HCT116 (cell line): ENCODE results near the gene C12orf57. TPM values are rescaled to one million over a fixed set of nuclear protein-coding genes. Genes with fewer than 3 reads are reported as not detected.

ENCODE experiments used
- ATAC-seq: fragments of 200-7000 bp; cut with Tn5 transposase; 2 replicates; pipeline ENCODE4 v1.9.1; 2020; ENCODE audit warnings: mild to moderate bottlenecking, moderate library complexity
- BruUV-seq: library from RNA; stranded (reverse); fragments of 400-500 nt; replicated peaks from 2 replicates; lab custom pipeline; 2021; lab: Mats Ljungman, UMichigan
- CTCF ChIA-PET: fragments of 300-600 bp; sonication (Branson Sonifier 250); formaldehyde crosslinking; loops from one replicate; lab custom pipeline; 2021; ENCODE audit warnings: antibody characterized with exemption; lab: Charles Lee
- POLR2A ChIA-PET: fragments of 300-600, 350-600 bp; sonication (Branson Sonifier 250); formaldehyde crosslinking; loops from one replicate; lab custom pipeline; 2021; ENCODE audit warnings: antibody characterized with exemption; lab: Charles Lee
- RAD21 ChIA-PET, 2 experiments: fragments of 300-600 bp; sonication (Branson Sonifier 250); formaldehyde crosslinking; loops; one replicate each; lab custom pipeline; 2023; ENCODE audit warnings: low total read pairs in 2 of 2; ENCODE audit not compliant: uncharacterized antibody in 2 of 2, unreplicated experiment in 2 of 2, low non-redundant PET in 1 of 2; lab: Charles Lee
- DNase-seq: peaks from one replicate; pipeline ENCODE4 v3.0.0-alpha.2; 2010; ENCODE audit warnings: low read depth, low spot score
- H2AFZ ChIP-seq: fragments of 200-600 bp; shearing (Covaris generic), sonication (generic); 2 replicates; pipeline ENCODE4 v1.6.1; 2017; ENCODE audit warnings: low read depth, mixed run types, mixed read lengths, antibody characterized with exemption, low read length; ENCODE audit not compliant: poor library complexity, severe bottlenecking
- H3K27ac ChIP-seq: 2 replicates; pipeline ENCODE4 v1.5.1; 2012; ENCODE audit warnings: low read depth, low read length
- H3K27me3 ChIP-seq: fragments of 200-600 bp; sonication (generic); 2 replicates; pipeline ENCODE4 v1.6.1; 2016; ENCODE audit warnings: mixed run types, low read length, mixed read lengths; ENCODE audit not compliant: insufficient read depth
- H3K36me3 ChIP-seq, 2 experiments: fragments of 200-500 bp in 1 of 2; fragments of 200-600 bp in 1 of 2; sonication (Bioruptor generic) in 1 of 2; sonication (generic) in 1 of 2; 2 replicates each; pipeline versions ENCODE4 v1.5.1 to v1.6.1; 2014 to 2016; ENCODE audit warnings: low read length in 2 of 2, inconsistent platforms in 1 of 2, mixed read lengths in 1 of 2, mixed run types in 1 of 2; ENCODE audit not compliant: insufficient read depth in 2 of 2, control insufficient read depth in 1 of 2
- H3K4me1 ChIP-seq, 2 experiments: fragments of 200-600 bp in 1 of 2; sonication (generic) in 1 of 2; 2 replicates each; pipeline versions ENCODE4 v1.5.1 to v1.6.1; 2012 to 2017; ENCODE audit warnings: low read length in 2 of 2, inconsistent platforms in 1 of 2, mild to moderate bottlenecking in 1 of 2, mixed read lengths in 1 of 2, mixed run types in 1 of 2, moderate library complexity in 1 of 2; ENCODE audit not compliant: insufficient read depth in 2 of 2, control insufficient read depth in 1 of 2
- H3K4me2 ChIP-seq: fragments of 200-600 bp; sonication (generic); 2 replicates; pipeline ENCODE4 v1.6.1; 2017; ENCODE audit warnings: mixed run types, low read length, mixed read lengths
- H3K4me3 ChIP-seq, 2 experiments: fragments of 200-600 bp in 1 of 2; sonication (generic) in 1 of 2; replicated peaks in 1 of 2; 2 replicates each; pipeline ENCODE4 v1.5.1; 2011 to 2016; ENCODE audit warnings: low read length in 2 of 2, control low read depth in 1 of 2, low read depth in 1 of 2, mild to moderate bottlenecking in 1 of 2, mixed read lengths in 1 of 2, mixed run types in 1 of 2
- H3K79me2 ChIP-seq: fragments of 200-600 bp; sonication (generic); 2 replicates; pipeline ENCODE4 v1.6.1; 2017; ENCODE audit warnings: mild to moderate bottlenecking, mixed run types, low read length, moderate library complexity, mixed read lengths; ENCODE audit not compliant: insufficient read depth
- H3K9ac ChIP-seq: fragments of 200-600 bp; sonication (generic); 2 replicates; pipeline ENCODE4 v1.6.1; 2016; ENCODE audit warnings: low read length, mixed read lengths
- H3K9me2 ChIP-seq: fragments of 200-600 bp; sonication (generic), shearing (Covaris generic); 2 replicates; pipeline ENCODE4 v1.6.1; 2017; ENCODE audit warnings: mixed run types, mild to moderate bottlenecking, moderate library complexity; ENCODE audit not compliant: insufficient read depth
- H3K9me3 ChIP-seq, 2 experiments: fragments of 200-500 bp in 1 of 2; fragments of 200-600 bp in 1 of 2; sonication (Bioruptor generic) in 1 of 2; sonication (generic) in 1 of 2; 2 replicates each; pipeline ENCODE4 v1.6.1; 2014 to 2017; ENCODE audit warnings: low read length in 2 of 2, mixed read lengths in 2 of 2, inconsistent platforms in 1 of 2, low read depth in 1 of 2, mild to moderate bottlenecking in 1 of 2, mixed run types in 1 of 2, moderate library complexity in 1 of 2; ENCODE audit not compliant: control insufficient read depth in 1 of 2, insufficient read depth in 1 of 2
- H4K20me1 ChIP-seq: fragments of 200-600 bp; sonication (generic), shearing (Covaris generic); 2 replicates; pipeline ENCODE4 v1.6.1; 2017; ENCODE audit warnings: mixed run types, mild to moderate bottlenecking, moderate library complexity; ENCODE audit not compliant: insufficient read depth
- CEBPB ChIP-seq: IDR thresholded peaks from 2 replicates; pipeline ENCODE4 v1.6.1; 2012; ENCODE audit warnings: low read depth
- EGR1 ChIP-seq: IDR thresholded peaks from 2 replicates; pipeline ENCODE4 v1.6.1; 2012; ENCODE audit warnings: low read depth
- ELF1 ChIP-seq: IDR thresholded peaks from 2 replicates; pipeline ENCODE4 v1.6.1; 2012; ENCODE audit warnings: low read depth, borderline replicate concordance
- EZH2 ChIP-seq: fragments of 200-600 bp; sonication (generic); IDR thresholded peaks from 2 replicates; pipeline ENCODE4 v1.6.1; 2017; ENCODE audit warnings: antibody characterized with exemption, mixed run types
- EZH2phosphoT487 ChIP-seq: fragments of 200-600 bp; IDR thresholded peaks from 2 replicates; pipeline ENCODE4 v1.6.1; 2018; ENCODE audit warnings: antibody characterized with exemption, borderline replicate concordance
- JUND ChIP-seq: IDR thresholded peaks from 2 replicates; pipeline ENCODE4 v1.6.1; 2012
- RAD21 ChIP-seq: IDR thresholded peaks from 2 replicates; pipeline ENCODE4 v1.6.1; 2012; ENCODE audit warnings: low read depth, mild to moderate bottlenecking
- SP1 ChIP-seq: IDR thresholded peaks from 2 replicates; pipeline ENCODE4 v1.6.1; 2012; ENCODE audit warnings: low read depth
- SRF ChIP-seq: IDR thresholded peaks from 2 replicates; pipeline ENCODE4 v1.6.1; 2012; ENCODE audit warnings: low read depth
- TCF7L2 ChIP-seq: IDR thresholded peaks from 2 replicates; pipeline ENCODE4 v1.7.0; 2011; ENCODE audit warnings: borderline replicate concordance, inconsistent platforms; ENCODE audit not compliant: insufficient read depth, insufficient read length; ENCODE audit errors: extremely low read depth
- YY1 ChIP-seq: IDR thresholded peaks from 2 replicates; pipeline ENCODE4 v1.6.1; 2011; ENCODE audit warnings: low read length, low read depth, moderate library complexity, mild to moderate bottlenecking; ENCODE audit not compliant: insufficient replicate concordance; ENCODE audit errors: extremely low read depth
- intact Hi-C: fragments of 100-400 bp; cut with micrococcal nuclease; formaldehyde crosslinking; loops from 2 replicates; pipeline ENCODE4 v1.10.0; 2022
- total RNA-seq: library from RNA; stranded (reverse); gene quantifications from one replicate; pipeline ENCODE4 v1.2.1, GENCODE V29; 2021; ENCODE audit not compliant: unreplicated experiment
- TF ChIP-seq, protein P1 (sequence below): IDR thresholded peaks from 2 replicates; pipeline ENCODE4 v1.6.1; 2012

Gene C12orf57
- total RNA-seq, 1 experiment from 2014 or later, result 202 TPM

GRCh38 chr12:6923851-6924250 lies 20.0 kb upstream of the C12orf57 start:
- DNase-seq (no peak), ATAC-seq (no peak)
- Histone ChIP-seq H3K27ac (peak overlapping the region; percentile 99), H4K20me1 (no peaks in the 10 kb centered on the region), H3K36me3 (peaks cover 0 to 9% of the 10 kb centered on the region in 2 experiments; a peak in 1 of 4 replicates), H3K79me2 (peaks cover 17% of the 10 kb centered on the region), H3K4me2 (peak overlapping the region; percentile 89), H3K9ac (peak overlapping the region; percentile 96; the same call in 1 of the 2 replicates), H3K9me2 (no peaks in the 10 kb centered on the region), H3K4me1 (peaks cover 18 to 49% of the 10 kb centered on the region in 2 experiments), H3K9me3 (no peaks in the 10 kb centered on the region), H2AFZ (no peak overlapping the region), H3K27me3 (no peaks in the 10 kb centered on the region), H3K4me3 (no peak overlapping the region)
- TF ChIP-seq JUND, result no peak
- no peak for TF ChIP-seq RAD21
- no peak for TF ChIP-seq ELF1
- TF ChIP-seq CEBPB, result no peak
- no peak for TF ChIP-seq SP1
- TF ChIP-seq TCF7L2, result no peak
- TF ChIP-seq EGR1, result no peak
- no peak for TF ChIP-seq EZH2phosphoT487
- TF ChIP-seq, protein P1, sequence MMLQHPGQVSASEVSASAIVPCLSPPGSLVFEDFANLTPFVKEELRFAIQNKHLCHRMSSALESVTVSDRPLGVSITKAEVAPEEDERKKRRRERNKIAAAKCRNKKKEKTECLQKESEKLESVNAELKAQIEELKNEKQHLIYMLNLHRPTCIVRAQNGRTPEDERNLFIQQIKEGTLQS, result no peak
- TF ChIP-seq SRF, result no peak
- no peak for TF ChIP-seq YY1
- TF ChIP-seq EZH2, result no peak
- intact Hi-C loops, result loop anchor here (1.0 to 2.0 kb wide), 3 partner anchors 15 to 168 kb away; partner anchors contain the start of gene C1R
- CTCF ChIA-PET, result interaction anchor here (3.5 kb wide), 1 partner anchor 52 kb away, joined by 30 read pairs; the partner anchor contains the start of gene SPSB2
- RAD21 ChIA-PET, result no interaction called here
- POLR2A ChIA-PET, result interaction anchor here (0.6 to 3.3 kb wide), 4 partner anchors 18 to 52 kb away, joined by 3 to 23 read pairs (median 5); partner anchors contain the start of genes C12orf57, RNU7-1 and SPSB2
- BruUV-seq, result no TSS peak
